Ectodermal cell (in vitro differentiated cells): Measurements from ENCODE around the gene SIL1.

Experiments
- H3K27ac ChIP-seq: 2 replicates; pipeline ENCODE4 v1.7.0; 2013; ENCODE audit warnings: mild to moderate bottlenecking, low read depth, low read length; ENCODE audit not compliant: insufficient read depth, poor library complexity, severe bottlenecking
- H3K27me3 ChIP-seq: 2 replicates; pipeline ENCODE4 v1.7.0; 2013; ENCODE audit warnings: mild to moderate bottlenecking, low read length; ENCODE audit not compliant: insufficient read depth, control insufficient read depth, poor library complexity, severe bottlenecking
- H3K36me3 ChIP-seq: one replicate; pipeline ENCODE4 v1.7.0; 2013; ENCODE audit warnings: low read length; ENCODE audit not compliant: control insufficient read depth, insufficient read depth
- H3K4me1 ChIP-seq: one replicate; pipeline ENCODE4 v1.7.0; 2013; ENCODE audit warnings: low read length; ENCODE audit not compliant: control insufficient read depth, insufficient read depth
- H3K4me3 ChIP-seq: 2 replicates; pipeline ENCODE4 v1.7.0; 2013; ENCODE audit warnings: low read depth, low read length, control low read depth; ENCODE audit not compliant: insufficient read depth
- H3K9me3 ChIP-seq: 2 replicates; pipeline ENCODE4 v1.7.0; 2013; ENCODE audit warnings: mild to moderate bottlenecking, low read length, moderate library complexity; ENCODE audit not compliant: control insufficient read depth
- WGBS, 2 experiments: methylation state at CpG; one replicate each; pipeline ENCODE4 v1.1.7; 2013; ENCODE audit warnings: missing lambda C conversion rate in 2 of 2; 5-methylcytosine and 5-hydroxymethylcytosine counted together

The SIL1 gene

GRCh38 chr5:139147483-139148087 is 50.6 kb downstream of the SIL1 start:
- Histone ChIP-seq H3K36me3 (no peaks in the 10 kb centered on the region), H3K27ac (no peak overlapping the region), H3K27me3 (no peaks in the 10 kb centered on the region), H3K4me3 (no peak overlapping the region), H3K9me3 (no peaks in the 10 kb centered on the region), H3K4me1 (peaks cover 3% of the 10 kb centered on the region)
- WGBS, 2 experiments: 86 to 88% methylated on average over 2 of the region's 2 CpGs

GRCh38 chr5:139146809-139147482 is 51.2 kb downstream of the SIL1 start:
- Histone ChIP-seq H3K27me3 (no peaks in the 10 kb centered on the region), H3K36me3 (no peaks in the 10 kb centered on the region), H3K9me3 (no peaks in the 10 kb centered on the region), H3K27ac (no peak overlapping the region), H3K4me3 (no peak overlapping the region), H3K4me1 (peaks cover 2% of the 10 kb centered on the region)
- 86 to 87% methylated on average over 1 of the region's 2 CpGs for WGBS, 2 experiments

DNA sequence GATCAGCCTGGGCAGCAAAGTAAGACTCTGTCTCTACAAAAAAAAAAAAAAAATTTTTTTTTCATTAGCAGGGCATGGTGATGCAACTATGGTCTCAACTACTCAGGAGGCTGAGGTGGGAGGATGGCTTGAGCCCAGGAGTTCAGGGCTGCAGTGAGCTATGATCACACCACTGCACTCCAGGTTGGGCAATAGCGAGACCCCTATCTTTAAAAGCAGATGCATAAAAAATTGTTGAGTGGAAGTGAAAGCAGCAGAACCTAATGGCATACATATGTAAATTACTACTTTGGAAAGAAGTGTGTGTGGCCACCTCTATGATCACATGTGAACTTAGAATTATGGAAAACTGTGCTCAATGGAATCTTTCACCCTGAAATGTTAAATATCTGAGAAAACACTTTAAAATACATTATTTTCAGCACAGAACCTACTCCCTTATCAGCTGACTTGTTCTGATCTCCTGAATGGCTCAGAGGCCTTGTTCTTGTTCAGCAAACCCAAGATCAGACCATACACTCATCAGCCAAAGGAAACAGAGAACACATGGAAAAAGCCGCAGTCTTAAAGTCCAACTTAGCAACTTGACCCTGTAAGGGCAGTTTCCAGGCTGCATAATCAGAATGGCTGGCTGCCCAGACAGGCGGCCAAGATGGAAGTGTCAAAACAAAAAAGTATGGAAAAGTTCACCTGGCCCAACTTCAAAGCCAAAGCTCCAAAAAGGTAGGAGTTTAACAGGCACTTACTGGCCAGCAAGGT is 56.5 kb downstream of the SIL1 start:
- WGBS, 2 experiments: 87 to 94% methylated on average over 3 of the region's 3 CpGs
- H3K27ac ChIP-seq: no peak overlapping the region

GRCh38 chr5:139140591-139141071 is 57.5 kb downstream of the SIL1 start:
- H3K4me1 ChIP-seq: no peaks in the 10 kb centered on the region
- no peaks in the 10 kb centered on the region for H3K9me3 ChIP-seq
- H3K4me3 ChIP-seq: no peak overlapping the region
- no peak overlapping the region for H3K27ac ChIP-seq
- no peaks in the 10 kb centered on the region for H3K27me3 ChIP-seq
- no peaks in the 10 kb centered on the region for H3K36me3 ChIP-seq
- 93% methylated on average over 6 of the region's 6 CpGs for WGBS, 2 experiments

More for the DNA sequence above, 56.5 kb downstream of the SIL1 start:
- H3K4me1 ChIP-seq: no peaks in the 10 kb centered on the region
- no peaks in the 10 kb centered on the region for H3K27me3 ChIP-seq
- no peaks in the 10 kb centered on the region for H3K36me3 ChIP-seq
- H3K9me3 ChIP-seq: no peaks in the 10 kb centered on the region
- H3K4me3 ChIP-seq: no peak overlapping the region

GRCh38 chr5:139138809-139139208 is 59.4 kb downstream of the SIL1 start:
- WGBS, 2 experiments: 69 to 70% methylated on average over 3 of the region's 3 CpGs
- no peaks in the 10 kb centered on the region for H3K9me3 ChIP-seq
- no peak overlapping the region for H3K27ac ChIP-seq
- no peaks in the 10 kb centered on the region for H3K36me3 ChIP-seq
- H3K27me3 ChIP-seq: no peaks in the 10 kb centered on the region
- no peak overlapping the region for H3K4me3 ChIP-seq
- H3K4me1 ChIP-seq: no peaks in the 10 kb centered on the region

GRCh38 chr5:139138109-139138508 is 60.1 kb downstream of the SIL1 start:
- no peaks in the 10 kb centered on the region for H3K9me3 ChIP-seq
- 90 to 94% methylated on average over 4 of the region's 4 CpGs for WGBS, 2 experiments
- H3K27ac ChIP-seq: no peak overlapping the region
- no peak overlapping the region for H3K4me3 ChIP-seq
- no peaks in the 10 kb centered on the region for H3K27me3 ChIP-seq
- H3K36me3 ChIP-seq: no peaks in the 10 kb centered on the region
- H3K4me1 ChIP-seq: peaks cover 4% of the 10 kb centered on the region

- no peaks in the 10 kb centered on the region for H3K36me3 ChIP-seq
- no peaks in the 10 kb centered on the region for H3K27me3 ChIP-seq
- 68 to 71% methylated on average over 4 of the region's 4 CpGs for WGBS, 2 experiments
- peaks cover 7% of the 10 kb centered on the region for H3K4me1 ChIP-seq
- H3K9me3 ChIP-seq: no peaks in the 10 kb centered on the region
- no peak overlapping the region for H3K27ac ChIP-seq
- no peak overlapping the region for H3K4me3 ChIP-seq
These were observed 60.5 kb downstream of the SIL1 start for GRCh38 chr5:139137697-139138096.

DNA sequence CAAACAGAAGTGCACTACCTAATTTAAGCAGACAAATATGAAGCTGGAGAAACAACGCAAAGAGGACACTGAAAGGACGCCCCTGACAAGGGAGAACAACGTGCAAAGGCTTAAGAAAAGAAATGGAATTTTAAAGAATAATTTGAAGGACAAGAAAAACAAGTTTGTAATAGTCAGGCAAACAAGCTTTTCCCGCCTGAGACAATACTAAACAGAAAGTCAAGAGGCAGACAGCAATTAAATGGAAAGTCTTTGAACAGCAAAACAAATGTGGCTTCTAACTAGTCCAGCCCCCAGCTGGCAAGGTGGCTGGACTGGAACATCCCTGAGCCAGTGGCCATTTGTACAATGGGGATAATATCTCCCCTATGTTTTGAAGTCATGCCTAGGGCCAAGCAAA is 63.3 kb downstream of the SIL1 start:
- WGBS, 2 experiments: 68 to 69% methylated on average over 4 of the region's 4 CpGs
- Histone ChIP-seq H3K27me3 (no peaks in the 10 kb centered on the region), H3K4me1 (peaks cover 20% of the 10 kb centered on the region), H3K9me3 (no peaks in the 10 kb centered on the region), H3K27ac (no peak overlapping the region), H3K4me3 (no peak overlapping the region), H3K36me3 (no peaks in the 10 kb centered on the region)

- Histone ChIP-seq H3K27me3 (no peaks in the 10 kb centered on the region), H3K9me3 (no peaks in the 10 kb centered on the region), H3K4me1 (peaks cover 20% of the 10 kb centered on the region), H3K36me3 (no peaks in the 10 kb centered on the region), H3K27ac (no peak overlapping the region), H3K4me3 (no peak overlapping the region)
- WGBS, 2 experiments: 53 to 64% methylated on average over 2 of the region's 2 CpGs
These were observed 64.9 kb downstream of the SIL1 start for GRCh38 chr5:139133282-139133681.

- no peaks in the 10 kb centered on the region for H3K27me3 ChIP-seq
- H3K36me3 ChIP-seq: no peaks in the 10 kb centered on the region
- peaks cover 20% of the 10 kb centered on the region for H3K4me1 ChIP-seq
- no peak overlapping the region for H3K4me3 ChIP-seq
- 91 to 96% methylated on average over 3 of the region's 3 CpGs for WGBS, 2 experiments
- H3K9me3 ChIP-seq: no peaks in the 10 kb centered on the region
- no peak overlapping the region for H3K27ac ChIP-seq
These were observed 65.7 kb downstream of the SIL1 start for GRCh38 chr5:139132515-139132914.
